Esophagus squamous epithelium (tissue), 5 donors: Measurements from ENCODE around the gene SPRED1. TPM values are rescaled to one million over a fixed set of nuclear protein-coding genes. Genes with fewer than 3 reads are reported as not detected.

Experiments
- DNase-seq: peaks from one replicate; lab custom pipeline; 2025; lab: John Stamatoyannopoulos, UW
- H3K27ac ChIP-seq, 4 donors: fragments of 200-600 bp; sonication (generic); one replicate each; pipeline ENCODE4 v1.5.1; 2016 to 2019; ENCODE audit warnings: mild to moderate bottlenecking in 1 of 4
- H3K27me3 ChIP-seq, 4 donors: fragments of 200-600 bp; sonication (generic); 1 replicate in 3 of 4; 2 replicates in 1 of 4; pipeline versions ENCODE4 v1.5.1 to v1.6.0; 2017 to 2021; ENCODE audit warnings: antibody characterized with exemption in 1 of 4
- H3K36me3 ChIP-seq, 3 donors: fragments of 200-600 bp; sonication (generic); one replicate each; pipeline ENCODE4 v1.5.1; 2016 to 2019
- H3K4me1 ChIP-seq, 3 donors: fragments of 200-600 bp; sonication (generic); one replicate each; pipeline ENCODE4 v1.5.1; 2017 to 2019
- H3K4me3 ChIP-seq, 4 donors: fragments of 200-600 bp; sonication (generic); 1 replicate in 3 of 4; 2 replicates in 1 of 4; pipeline ENCODE4 v1.5.1; 2016 to 2019; ENCODE audit warnings: mild to moderate bottlenecking in 2 of 4, moderate library complexity in 1 of 4
- H3K9me3 ChIP-seq, 3 donors: fragments of 200-600 bp; sonication (generic); one replicate each; pipeline ENCODE4 v1.5.1; 2016 to 2019
- POLR2A ChIP-seq, 4 donors: fragments of 450-650 bp; IDR thresholded peaks; one replicate each; pipeline ENCODE4 v1.6.1; 2017; ENCODE audit warnings: antibody characterized with exemption in 4 of 4, mild to moderate bottlenecking in 4 of 4, moderate library complexity in 3 of 4
- WGBS, 2 donors: methylation state at CpG; one replicate each; pipeline ENCODE4 v1.1.5; 2018; 5-methylcytosine and 5-hydroxymethylcytosine counted together
- intact Hi-C: fragments of 100-400 bp; cut with DNase I; formaldehyde crosslinking; loops from one replicate; pipeline ENCODE4 v1.15.0; 2022
- total RNA-seq, 4 donors: library from RNA; depleted of rRNA; stranded (reverse); fragments of >200 nt; gene quantifications; one replicate each; pipeline ENCODE4 v1.1.0, GENCODE V29; 2016
- TF ChIP-seq, protein P1 (sequence below), 6 experiments: fragments of 450-650 bp in 4 of 6; fragments of 200-600 bp in 2 of 6; sonication (generic) in 2 of 6; IDR thresholded peaks; one replicate each; pipeline ENCODE4 v1.5.1; 2016 to 2019; ENCODE audit warnings: antibody characterized with exemption in 6 of 6, mild to moderate bottlenecking in 4 of 6, moderate library complexity in 4 of 6
- donor health status: DM: yes; HTN: yes; CAD: no.

The SPRED1 gene
- total RNA-seq, 4 donors from 2014 or later = 4.3 to 16.4 (median 9.3) TPM

GRCh38 chr15:38299216-38299615 is 46.6 kb downstream of the SPRED1 start:
- intact Hi-C loops = no loop called here
- TF ChIP-seq, protein P1, sequence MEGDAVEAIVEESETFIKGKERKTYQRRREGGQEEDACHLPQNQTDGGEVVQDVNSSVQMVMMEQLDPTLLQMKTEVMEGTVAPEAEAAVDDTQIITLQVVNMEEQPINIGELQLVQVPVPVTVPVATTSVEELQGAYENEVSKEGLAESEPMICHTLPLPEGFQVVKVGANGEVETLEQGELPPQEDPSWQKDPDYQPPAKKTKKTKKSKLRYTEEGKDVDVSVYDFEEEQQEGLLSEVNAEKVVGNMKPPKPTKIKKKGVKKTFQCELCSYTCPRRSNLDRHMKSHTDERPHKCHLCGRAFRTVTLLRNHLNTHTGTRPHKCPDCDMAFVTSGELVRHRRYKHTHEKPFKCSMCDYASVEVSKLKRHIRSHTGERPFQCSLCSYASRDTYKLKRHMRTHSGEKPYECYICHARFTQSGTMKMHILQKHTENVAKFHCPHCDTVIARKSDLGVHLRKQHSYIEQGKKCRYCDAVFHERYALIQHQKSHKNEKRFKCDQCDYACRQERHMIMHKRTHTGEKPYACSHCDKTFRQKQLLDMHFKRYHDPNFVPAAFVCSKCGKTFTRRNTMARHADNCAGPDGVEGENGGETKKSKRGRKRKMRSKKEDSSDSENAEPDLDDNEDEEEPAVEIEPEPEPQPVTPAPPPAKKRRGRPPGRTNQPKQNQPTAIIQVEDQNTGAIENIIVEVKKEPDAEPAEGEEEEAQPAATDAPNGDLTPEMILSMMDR (IDR thresholded peaks at IDR 0.05) = no peak
- no peak for TF ChIP-seq POLR2A (IDR thresholded peaks at IDR 0.05)

GRCh38 chr15:38300395-38300794 is 47.8 kb downstream of the SPRED1 start:
- Histone ChIP-seq H3K27ac (no peak overlapping the region), H3K36me3 (no peaks in the 10 kb centered on the region), H3K4me3 (no peak overlapping the region), H3K4me1 (no peaks in the 10 kb centered on the region), H3K27me3 (no peaks in the 10 kb centered on the region), H3K9me3 (no peaks in the 10 kb centered on the region)
- DNase-seq = no peak
- TF ChIP-seq, protein P1 (IDR thresholded peaks at IDR 0.05) = no peak
- no peak for TF ChIP-seq POLR2A (IDR thresholded peaks at IDR 0.05)
- intact Hi-C loops = no loop called here
- 60 to 75% methylated on average over 2 of the region's 2 CpGs for WGBS, 2 donors

More at GRCh38 chr15:38299216-38299615, 46.6 kb downstream of the SPRED1 start:
- DNase-seq = no peak
- WGBS, 2 donors = 78 to 89% methylated on average over 6 of the region's 6 CpGs
- H3K9me3 ChIP-seq = no peaks in the 10 kb centered on the region
- H3K27me3 ChIP-seq = no peaks in the 10 kb centered on the region
- no peak overlapping the region for H3K27ac ChIP-seq
- no peaks in the 10 kb centered on the region for H3K4me1 ChIP-seq
- no peak overlapping the region for H3K4me3 ChIP-seq
- H3K36me3 ChIP-seq = no peaks in the 10 kb centered on the region

DNA sequence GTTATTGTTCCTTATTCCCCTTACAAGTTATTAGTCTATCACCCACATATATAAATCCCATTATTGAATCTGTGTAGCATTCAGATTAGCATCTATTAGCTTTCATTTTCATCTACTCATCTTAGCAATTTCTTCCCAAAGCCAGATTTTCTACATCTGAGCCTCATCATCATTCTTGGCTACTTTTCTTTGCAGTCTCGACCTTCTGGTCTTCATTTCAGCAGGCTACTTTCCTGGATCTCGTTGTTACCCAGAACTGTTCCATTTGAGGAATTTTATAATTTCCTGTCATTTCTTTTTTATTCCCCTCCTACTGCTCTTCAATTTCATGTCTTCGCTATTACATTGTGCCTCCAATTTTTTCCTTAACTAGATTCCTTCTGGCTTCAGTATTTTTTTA is 51.8 kb downstream of the SPRED1 start:
- Histone ChIP-seq H3K27ac (no peak overlapping the region), H3K4me1 (no peaks in the 10 kb centered on the region), H3K27me3 (no peaks in the 10 kb centered on the region), H3K36me3 (peaks cover 0 to 4% (median 0%) of the 10 kb centered on the region in 3 donors), H3K4me3 (no peak overlapping the region), H3K9me3 (no peaks in the 10 kb centered on the region)
- intact Hi-C loops = no loop called here
- DNase-seq = no peak
- 63 to 75% methylated on average over 3 of the region's 3 CpGs for WGBS, 2 donors
- no peak for TF ChIP-seq POLR2A (IDR thresholded peaks at IDR 0.05)
- TF ChIP-seq, protein P1 (IDR thresholded peaks at IDR 0.05) = no peak

DNA sequence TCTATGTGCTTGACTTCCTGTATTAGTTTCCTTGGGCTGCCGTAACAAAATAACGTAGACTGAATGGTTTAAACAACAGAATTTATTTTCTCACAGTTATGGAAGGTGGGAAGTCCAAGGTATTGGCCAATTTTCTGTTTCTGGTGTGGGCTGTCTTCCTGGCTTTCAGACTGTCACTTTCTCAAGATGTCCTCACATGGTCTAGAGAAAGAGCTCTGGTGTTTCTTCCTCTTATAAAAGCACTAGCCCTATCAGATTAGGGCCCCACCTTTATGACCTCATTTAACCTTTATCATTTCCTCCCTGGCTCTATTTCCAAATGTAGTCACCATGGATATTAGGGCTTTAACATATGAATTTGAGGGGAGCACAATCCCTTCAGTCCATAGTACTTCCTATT is 54.6 kb downstream of the SPRED1 start:
- Histone ChIP-seq H3K4me3 (no peak overlapping the region), H3K4me1 (no peaks in the 10 kb centered on the region), H3K27me3 (no peaks in the 10 kb centered on the region), H3K9me3 (no peaks in the 10 kb centered on the region), H3K27ac (no peak overlapping the region), H3K36me3 (peaks cover 0 to 4% (median 0%) of the 10 kb centered on the region in 3 donors)
- DNase-seq = no peak
- TF ChIP-seq, protein P1 (IDR thresholded peaks at IDR 0.05) = no peak
- no peak for TF ChIP-seq POLR2A (IDR thresholded peaks at IDR 0.05)
- WGBS, 2 donors = 82 to 89% methylated on average over 2 of the region's 2 CpGs
- intact Hi-C loops = no loop called here

DNA sequence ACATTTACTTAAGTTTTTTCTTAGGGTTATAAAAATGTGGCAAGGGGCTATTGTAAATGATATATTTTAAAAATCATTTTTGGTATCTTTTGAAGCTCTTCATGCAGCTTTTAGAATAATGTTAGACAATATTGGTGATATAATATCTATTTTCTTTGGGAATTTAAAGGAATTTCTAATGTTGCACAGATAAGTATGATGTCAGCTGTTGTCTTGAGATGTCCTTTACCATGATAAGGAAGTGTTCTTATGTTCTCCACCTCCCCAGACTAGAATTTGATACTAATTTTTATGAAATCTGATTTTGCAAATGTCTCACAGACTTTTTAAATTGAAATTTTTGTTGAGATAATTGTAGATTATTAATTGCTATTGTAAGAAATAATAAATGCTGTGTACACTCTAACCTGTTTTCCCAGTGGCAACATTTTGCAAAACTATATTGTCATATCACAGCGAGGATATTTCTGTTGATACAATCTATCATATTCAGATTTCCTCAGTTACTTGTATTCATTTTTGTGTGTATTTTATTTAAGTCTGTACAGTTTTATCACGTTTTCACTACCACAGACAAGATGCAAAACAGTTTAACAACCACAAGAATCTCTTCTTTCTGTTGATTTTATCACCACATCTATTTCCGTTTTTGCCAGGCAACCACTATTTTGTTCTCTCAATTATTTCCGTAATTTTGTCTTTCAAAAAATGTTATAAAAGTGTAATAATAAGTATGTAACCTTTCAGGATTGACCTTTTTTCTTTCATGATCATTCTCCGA is 55.4 kb downstream of the SPRED1 start:
- H3K36me3 ChIP-seq = peaks cover 0 to 4% (median 0%) of the 10 kb centered on the region in 3 donors
- TF ChIP-seq POLR2A (IDR thresholded peaks at IDR 0.05) = no peak
- TF ChIP-seq, protein P1 (IDR thresholded peaks at IDR 0.05) = no peak
- 69 to 80% methylated on average over 5 of the region's 5 CpGs for WGBS, 2 donors

More for the DNA sequence above, 55.4 kb downstream of the SPRED1 start:
- H3K27me3 ChIP-seq = no peaks in the 10 kb centered on the region
- H3K27ac ChIP-seq = no peak overlapping the region
- no peaks in the 10 kb centered on the region for H3K9me3 ChIP-seq
- no peak overlapping the region for H3K4me3 ChIP-seq
- DNase-seq = no peak
- intact Hi-C loops = no loop called here
- no peaks in the 10 kb centered on the region for H3K4me1 ChIP-seq
